ENCODE results near the gene NRAS. TPM values are rescaled to one million over a fixed set of nuclear protein-coding genes. Genes with fewer than 3 reads are reported as not detected.

NRAS gene
- total and polyA plus RNA-seq, 9 of the 15 experiments (the other 6 are each of a cell fraction or from before 2014, with no cell fraction given): 40.7 to 94.5 (median 75.4) TPM

DNA sequence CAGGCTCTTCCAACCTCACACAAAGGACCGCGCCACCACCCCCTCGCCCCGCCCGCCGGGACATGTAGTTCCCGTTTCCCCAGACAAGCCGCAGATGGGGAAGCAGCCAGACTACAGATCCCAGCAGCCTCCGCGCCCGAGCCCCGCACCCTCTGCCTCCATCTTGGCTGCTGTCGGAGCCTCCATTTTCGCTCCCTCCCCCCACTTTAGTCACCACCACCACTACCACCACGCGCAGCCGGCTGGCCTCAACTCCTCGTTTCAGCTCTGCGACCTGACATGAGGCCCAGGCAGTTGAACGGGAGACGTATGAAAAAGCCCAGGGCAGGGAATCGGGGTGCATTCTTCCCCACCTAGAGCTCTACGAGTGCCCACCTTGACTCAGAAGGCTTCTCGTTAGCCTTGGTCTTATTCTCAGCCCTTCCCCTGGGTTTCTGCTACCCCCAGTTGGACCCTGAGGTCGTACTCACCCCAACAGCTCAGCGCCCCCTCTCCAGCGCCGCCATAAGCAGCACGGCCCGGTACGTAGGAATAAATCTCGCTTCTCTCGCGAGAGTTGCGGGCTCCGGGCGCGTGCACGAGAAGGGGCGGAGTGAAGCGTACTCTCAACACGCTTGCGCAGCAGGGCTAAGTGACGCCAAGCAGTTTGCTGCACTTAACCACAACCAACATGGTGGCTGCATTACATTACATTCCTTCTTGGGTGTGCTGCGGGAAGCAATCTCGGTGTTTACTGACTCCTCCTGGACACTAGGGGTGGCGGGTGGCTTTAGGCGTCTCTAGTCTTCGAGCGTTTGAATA lies 41.1 kb upstream of the NRAS start, which contains the start of gene CSDE1 (continued):
- TF ChIP-seq MXD1 (CRISPR knock-in tag; IDR thresholded peaks at IDR 0.05; ENCODE audit: borderline replicate concordance, poor library complexity, severe bottlenecking): no peak
- peak; percentile 98 for TF ChIP-seq TAF9B (IDR thresholded peaks at IDR 0.05; ENCODE audit: partially characterized antibody)
- 0 out of 2 replicates have a peak, but pooled peaks have one; percentile 12 for TF ChIP-seq SREBF2 (CRISPR knock-in tag; IDR thresholded peaks at IDR 0.05)
- peak; percentile 40; the same call in 1 of the 2 replicates for TF ChIP-seq GATAD2A (IDR thresholded peaks at IDR 0.05)
- peak; percentile 96 for TF ChIP-seq RBM39 (optimal IDR thresholded peaks at IDR 0.05; ENCODE audit: low read depth, low read length)
- 0 out of 2 replicates have a peak, but pooled peaks have one; percentile 75 for TF ChIP-seq FOXO4 (CRISPR knock-in tag; IDR thresholded peaks at IDR 0.05)
- TF ChIP-seq ZNF77 (CRISPR knock-in tag; IDR thresholded peaks at IDR 0.05): no peak
- peak; percentile 98 for TF ChIP-seq POLR2B (IDR thresholded peaks at IDR 0.05; ENCODE audit: low read depth, partially characterized antibody)
- TF ChIP-seq TAF7 (tag; IDR thresholded peaks at IDR 0.05): peak; percentile 99
- no peak for TF ChIP-seq FOXJ3 (CRISPR knock-in tag; IDR thresholded peaks at IDR 0.05)
- no peak for TF ChIP-seq SETDB1 (IDR thresholded peaks at IDR 0.05; ENCODE audit: low read length)
- TF ChIP-seq ZNF263 (CRISPR knock-in tag; IDR thresholded peaks at IDR 0.05; ENCODE audit: borderline replicate concordance): 0 out of 2 replicates have a peak, but pooled peaks have one; percentile 56
- TF ChIP-seq CGGBP1 (CRISPR knock-in tag; IDR thresholded peaks at IDR 0.05): no peak
- TF ChIP-seq GATAD2B (IDR thresholded peaks at IDR 0.05; ENCODE audit: borderline replicate concordance): no peak
- TF ChIP-seq ZNF384 (IDR thresholded peaks at IDR 0.05; ENCODE audit: low read depth, low read length): no peak
- TF ChIP-seq RAD51 (IDR thresholded peaks at IDR 0.05; ENCODE audit: borderline replicate concordance, low read depth): no peak; the same call in 1 of the 2 replicates
- TF ChIP-seq, protein P1, sequence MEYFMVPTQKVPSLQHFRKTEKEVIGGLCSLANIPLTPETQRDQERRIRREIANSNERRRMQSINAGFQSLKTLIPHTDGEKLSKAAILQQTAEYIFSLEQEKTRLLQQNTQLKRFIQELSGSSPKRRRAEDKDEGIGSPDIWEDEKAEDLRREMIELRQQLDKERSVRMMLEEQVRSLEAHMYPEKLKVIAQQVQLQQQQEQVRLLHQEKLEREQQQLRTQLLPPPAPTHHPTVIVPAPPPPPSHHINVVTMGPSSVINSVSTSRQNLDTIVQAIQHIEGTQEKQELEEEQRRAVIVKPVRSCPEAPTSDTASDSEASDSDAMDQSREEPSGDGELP (CRISPR knock-in tag; IDR thresholded peaks at IDR 0.05; ENCODE audit: borderline replicate concordance): peak; percentile 79
- TF ChIP-seq, protein P2, sequence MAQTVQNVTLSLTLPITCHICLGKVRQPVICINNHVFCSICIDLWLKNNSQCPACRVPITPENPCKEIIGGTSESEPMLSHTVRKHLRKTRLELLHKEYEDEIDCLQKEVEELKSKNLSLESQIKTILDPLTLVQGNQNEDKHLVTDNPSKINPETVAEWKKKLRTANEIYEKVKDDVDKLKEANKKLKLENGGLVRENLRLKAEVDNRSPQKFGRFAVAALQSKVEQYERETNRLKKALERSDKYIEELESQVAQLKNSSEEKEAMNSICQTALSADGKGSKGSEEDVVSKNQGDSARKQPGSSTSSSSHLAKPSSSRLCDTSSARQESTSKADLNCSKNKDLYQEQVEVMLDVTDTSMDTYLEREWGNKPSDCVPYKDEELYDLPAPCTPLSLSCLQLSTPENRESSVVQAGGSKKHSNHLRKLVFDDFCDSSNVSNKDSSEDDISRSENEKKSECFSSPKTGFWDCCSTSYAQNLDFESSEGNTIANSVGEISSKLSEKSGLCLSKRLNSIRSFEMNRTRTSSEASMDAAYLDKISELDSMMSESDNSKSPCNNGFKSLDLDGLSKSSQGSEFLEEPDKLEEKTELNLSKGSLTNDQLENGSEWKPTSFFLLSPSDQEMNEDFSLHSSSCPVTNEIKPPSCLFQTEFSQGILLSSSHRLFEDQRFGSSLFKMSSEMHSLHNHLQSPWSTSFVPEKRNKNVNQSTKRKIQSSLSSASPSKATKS (CRISPR knock-in tag; IDR thresholded peaks at IDR 0.05): no peak
- TF ChIP-seq LARP7 (IDR thresholded peaks at IDR 0.05): peak; percentile 90; the same call in 1 of the 2 replicates
- TF ChIP-seq TARDBP (IDR thresholded peaks at IDR 0.05): peak; percentile 62; the same call in 1 of the 2 replicates
- TF ChIP-seq, protein P3, sequence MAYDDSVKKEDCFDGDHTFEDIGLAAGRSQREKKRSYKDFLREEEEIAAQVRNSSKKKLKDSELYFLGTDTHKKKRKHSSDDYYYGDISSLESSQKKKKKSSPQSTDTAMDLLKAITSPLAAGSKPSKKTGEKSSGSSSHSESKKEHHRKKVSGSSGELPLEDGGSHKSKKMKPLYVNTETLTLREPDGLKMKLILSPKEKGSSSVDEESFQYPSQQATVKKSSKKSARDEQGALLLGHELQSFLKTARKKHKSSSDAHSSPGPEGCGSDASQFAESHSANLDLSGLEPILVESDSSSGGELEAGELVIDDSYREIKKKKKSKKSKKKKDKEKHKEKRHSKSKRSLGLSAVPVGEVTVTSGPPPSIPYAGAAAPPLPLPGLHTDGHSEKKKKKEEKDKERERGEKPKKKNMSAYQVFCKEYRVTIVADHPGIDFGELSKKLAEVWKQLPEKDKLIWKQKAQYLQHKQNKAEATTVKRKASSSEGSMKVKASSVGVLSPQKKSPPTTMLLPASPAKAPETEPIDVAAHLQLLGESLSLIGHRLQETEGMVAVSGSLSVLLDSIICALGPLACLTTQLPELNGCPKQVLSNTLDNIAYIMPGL (CRISPR knock-in tag; IDR thresholded peaks at IDR 0.05): no peak; the same call in 1 of the 2 replicates
- TF ChIP-seq ATF7 (IDR thresholded peaks at IDR 0.05): peak; percentile 90
